MG63 (cell line): ENCODE results near the gene RANBP3. TPM values are rescaled to one million over a fixed set of nuclear protein-coding genes. Genes with fewer than 3 reads are reported as not detected.

Experiments used
- DNase-seq: peaks from one replicate; pipeline ENCODE4 v3.0.0-alpha.2; 2020
- H3K27me3 ChIP-seq: fragments of 250-450 bp; sonication (Bioruptor Pico); 2 replicates; pipeline ENCODE4 v1.5.1; 2020; ENCODE audit warnings: mild to moderate bottlenecking, moderate library complexity
- H3K36me3 ChIP-seq: fragments of 250-450 bp; sonication (Bioruptor Pico); 2 replicates; pipeline ENCODE4 v1.5.1; 2020; ENCODE audit warnings: mild to moderate bottlenecking, moderate library complexity
- H3K4me3 ChIP-seq: fragments of 250-450 bp; sonication (Bioruptor Pico); 2 replicates; pipeline ENCODE4 v1.5.1; 2020; ENCODE audit warnings: mild to moderate bottlenecking, moderate library complexity
- H3K9me3 ChIP-seq: fragments of 250-450 bp; sonication (Bioruptor Pico); 2 replicates; pipeline ENCODE4 v1.5.1; 2020; ENCODE audit warnings: mild to moderate bottlenecking, moderate library complexity
- total RNA-seq: library from RNA; depleted of rRNA; stranded (reverse); fragments of >200 nt; shearing (Covaris generic); gene quantifications from 2 replicates; pipeline ENCODE4 v1.2.3, GENCODE V29; 2014; ENCODE audit warnings: low replicate concordance

The RANBP3 gene
- total RNA-seq, 1 experiment from 2014 or later, result 43.4 TPM

- DNase-seq, result no peak
- no peaks in the 10 kb centered on the region for H3K27me3 ChIP-seq
- H3K36me3 ChIP-seq, result no peaks in the 10 kb centered on the region; the same call in none of the 2 replicates
- H3K4me3 ChIP-seq, result no peak overlapping the region
- H3K9me3 ChIP-seq, result no peaks in the 10 kb centered on the region
Observed at GRCh38 chr19:5932609-5933262, 45.2 kb downstream of the RANBP3 start.

- H3K27me3 ChIP-seq, result no peaks in the 10 kb centered on the region
- H3K4me3 ChIP-seq, result no peak overlapping the region
- DNase-seq, result no peak
- H3K9me3 ChIP-seq, result no peaks in the 10 kb centered on the region
- no peaks in the 10 kb centered on the region; the same call in none of the 2 replicates for H3K36me3 ChIP-seq
Observed at GRCh38 chr19:5932146-5932545, 45.8 kb downstream of the RANBP3 start.

DNA sequence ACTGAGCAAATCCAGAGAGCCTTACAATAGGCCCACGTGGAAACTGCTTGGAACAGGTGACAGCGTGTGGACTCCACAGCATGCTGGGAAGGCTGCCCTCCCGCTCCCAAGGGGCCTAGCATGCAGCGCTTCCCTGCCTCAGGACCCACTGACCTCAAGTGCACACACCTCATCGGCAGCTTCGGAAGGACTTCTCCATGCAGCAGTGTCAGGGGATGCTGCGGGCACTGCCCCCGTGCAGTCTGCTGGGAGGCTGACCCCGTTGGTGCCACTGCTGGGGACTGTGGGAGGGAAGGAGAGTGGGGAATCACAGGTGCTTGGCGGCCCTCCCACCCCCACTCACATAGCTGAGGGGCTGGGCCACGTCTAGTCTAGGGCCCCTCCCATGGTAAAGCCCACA lies 46.7 kb downstream of the RANBP3 start:
- no peaks in the 10 kb centered on the region; the same call in none of the 2 replicates for H3K36me3 ChIP-seq
- no peaks in the 10 kb centered on the region for H3K27me3 ChIP-seq
- no peak overlapping the region for H3K4me3 ChIP-seq
- DNase-seq, result no peak
- H3K9me3 ChIP-seq, result no peaks in the 10 kb centered on the region

DNA sequence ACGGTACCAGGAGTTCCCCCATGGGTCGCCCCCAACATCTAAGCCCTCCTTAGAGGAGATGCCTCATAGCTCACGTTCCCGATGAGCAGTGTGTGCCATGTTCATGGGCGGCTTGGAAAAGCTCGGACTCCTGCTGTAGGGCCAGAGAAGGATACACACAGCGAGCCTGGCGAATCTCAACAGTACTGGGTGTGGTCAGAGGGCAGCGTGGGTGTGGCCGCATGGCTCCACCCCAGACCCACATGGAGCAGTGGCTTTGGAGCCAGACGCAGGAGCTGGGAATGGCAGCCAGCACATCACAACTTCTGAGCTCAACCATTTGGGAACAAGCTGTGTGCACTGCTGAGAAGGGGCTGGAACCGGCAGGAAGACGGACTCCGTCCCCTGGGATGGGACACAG lies 48.3 kb downstream of the RANBP3 start:
- DNase-seq, result no peak
- H3K4me3 ChIP-seq, result no peak overlapping the region
- H3K36me3 ChIP-seq, result no peaks in the 10 kb centered on the region; the same call in none of the 2 replicates
- no peaks in the 10 kb centered on the region for H3K9me3 ChIP-seq
- no peaks in the 10 kb centered on the region for H3K27me3 ChIP-seq

GRCh38 chr19:5929179-5929578 lies 48.8 kb downstream of the RANBP3 start:
- no peak overlapping the region for H3K4me3 ChIP-seq
- H3K27me3 ChIP-seq, result no peaks in the 10 kb centered on the region
- H3K9me3 ChIP-seq, result no peaks in the 10 kb centered on the region
- H3K36me3 ChIP-seq, result no peaks in the 10 kb centered on the region; the same call in none of the 2 replicates
- DNase-seq, result no peak

DNA sequence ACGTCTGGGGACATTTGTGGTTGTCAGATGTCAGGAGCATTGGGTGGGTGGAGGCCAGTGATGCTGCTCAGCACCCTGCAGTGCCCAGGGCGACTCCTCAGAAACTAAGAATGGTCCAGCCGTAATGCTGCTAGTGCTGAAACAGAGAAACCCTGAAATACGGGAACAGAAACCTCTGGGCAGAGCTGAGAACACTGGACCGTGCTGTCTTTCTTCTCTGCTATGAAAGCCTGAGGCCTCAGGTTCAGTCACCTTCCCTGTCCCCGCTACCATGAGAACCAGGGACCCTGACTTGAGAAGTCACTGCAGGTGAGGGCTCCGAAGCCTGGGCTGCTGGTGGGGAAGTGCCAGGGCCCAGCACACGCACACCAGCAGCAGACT lies 50.5 kb downstream of the RANBP3 start:
- H3K4me3 ChIP-seq, result no peak overlapping the region
- H3K9me3 ChIP-seq, result no peaks in the 10 kb centered on the region
- H3K36me3 ChIP-seq, result no peaks in the 10 kb centered on the region; the same call in none of the 2 replicates
- no peak for DNase-seq
- no peaks in the 10 kb centered on the region for H3K27me3 ChIP-seq

GRCh38 chr19:5926641-5927440 lies 51.1 kb downstream of the RANBP3 start:
- DNase-seq, result no peak
- H3K9me3 ChIP-seq, result no peaks in the 10 kb centered on the region
- H3K36me3 ChIP-seq, result no peaks in the 10 kb centered on the region; the same call in none of the 2 replicates
- no peaks in the 10 kb centered on the region for H3K27me3 ChIP-seq
- no peak overlapping the region for H3K4me3 ChIP-seq

- DNase-seq, result no peak
- no peak overlapping the region for H3K4me3 ChIP-seq
- H3K27me3 ChIP-seq, result no peaks in the 10 kb centered on the region
- no peaks in the 10 kb centered on the region for H3K9me3 ChIP-seq
- no peaks in the 10 kb centered on the region; the same call in none of the 2 replicates for H3K36me3 ChIP-seq
Observed at GRCh38 chr19:5925830-5926427, 52.0 kb downstream of the RANBP3 start.

GRCh38 chr19:5923356-5923755 lies 54.6 kb downstream of the RANBP3 start:
- Histone ChIP-seq H3K4me3 (no peak overlapping the region), H3K9me3 (no peaks in the 10 kb centered on the region), H3K27me3 (no peaks in the 10 kb centered on the region), H3K36me3 (no peaks in the 10 kb centered on the region)
- DNase-seq, result no peak

GRCh38 chr19:5922161-5922545 lies 55.8 kb downstream of the RANBP3 start:
- DNase-seq, result no peak
- no peaks in the 10 kb centered on the region for H3K36me3 ChIP-seq
- no peak overlapping the region for H3K4me3 ChIP-seq
- no peaks in the 10 kb centered on the region for H3K9me3 ChIP-seq
- no peaks in the 10 kb centered on the region for H3K27me3 ChIP-seq

- no peak for DNase-seq
- Histone ChIP-seq H3K36me3 (no peaks in the 10 kb centered on the region), H3K4me3 (no peak overlapping the region), H3K27me3 (no peaks in the 10 kb centered on the region), H3K9me3 (no peaks in the 10 kb centered on the region)
Observed at GRCh38 chr19:5921516-5922160, 56.3 kb downstream of the RANBP3 start.

DNA sequence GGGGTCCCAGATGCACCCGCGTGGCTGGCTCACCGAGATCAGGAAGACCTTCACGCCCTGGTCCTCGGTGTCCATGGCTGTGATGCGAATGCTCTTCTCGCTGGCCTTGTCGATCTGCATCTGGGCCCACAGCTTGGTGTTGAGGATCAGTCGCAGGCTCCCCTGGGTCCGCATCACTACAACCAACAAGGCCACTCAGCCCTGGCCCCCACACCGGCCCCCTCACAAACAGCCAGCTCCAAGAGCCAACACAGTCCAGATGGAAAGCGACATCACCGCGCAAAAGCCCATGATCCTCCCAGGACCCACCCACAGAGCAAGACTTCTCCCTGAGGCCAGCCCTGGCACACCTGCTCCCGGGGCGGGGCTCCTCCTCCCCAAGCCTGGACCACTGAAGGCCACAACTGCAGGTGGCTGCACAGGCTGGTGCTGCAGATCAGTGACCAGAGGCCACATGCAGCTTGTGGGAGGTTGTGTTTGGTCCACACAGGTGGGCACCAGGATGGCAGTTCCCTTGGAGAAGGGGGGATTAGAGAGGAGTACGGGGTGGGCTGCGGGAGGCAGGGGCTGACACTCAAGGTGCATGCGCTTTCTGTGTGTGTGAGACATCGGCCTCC lies 59.4 kb downstream of the RANBP3 start:
- DNase-seq, result no peak
- Histone ChIP-seq H3K4me3 (no peak overlapping the region), H3K9me3 (no peaks in the 10 kb centered on the region), H3K36me3 (no peaks in the 10 kb centered on the region), H3K27me3 (no peaks in the 10 kb centered on the region)

GRCh38 chr19:5917431-5918107 lies 60.4 kb downstream of the RANBP3 start:
- no peaks in the 10 kb centered on the region for H3K27me3 ChIP-seq
- no peak for DNase-seq
- no peak overlapping the region for H3K4me3 ChIP-seq
- no peaks in the 10 kb centered on the region for H3K36me3 ChIP-seq
- no peaks in the 10 kb centered on the region for H3K9me3 ChIP-seq

- no peaks in the 10 kb centered on the region for H3K27me3 ChIP-seq
- DNase-seq, result no peak
- H3K36me3 ChIP-seq, result no peaks in the 10 kb centered on the region
- H3K9me3 ChIP-seq, result no peaks in the 10 kb centered on the region
- H3K4me3 ChIP-seq, result no peak overlapping the region
Observed at GRCh38 chr19:5916181-5916708, 61.7 kb downstream of the RANBP3 start.

DNA sequence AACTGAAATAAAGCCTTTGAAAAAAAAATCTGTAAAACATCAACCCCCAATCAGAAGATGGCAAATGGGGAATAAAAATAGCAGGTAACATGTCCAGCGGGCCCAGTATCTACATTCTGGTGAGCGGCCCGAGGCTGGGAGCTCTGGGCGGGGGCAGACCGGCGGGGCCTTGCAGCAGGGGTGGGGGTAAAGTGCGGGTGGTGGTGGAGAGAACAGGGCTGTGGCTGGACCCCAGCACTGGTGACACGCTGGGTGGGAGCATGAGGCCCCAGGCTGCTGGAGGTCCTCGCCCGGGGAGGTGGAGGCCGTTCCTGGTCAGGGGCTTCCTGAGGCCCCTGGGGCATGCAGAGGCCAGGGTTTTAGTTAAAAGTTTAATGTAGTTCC lies 62.2 kb downstream of the RANBP3 start:
- no peaks in the 10 kb centered on the region for H3K27me3 ChIP-seq
- no peaks in the 10 kb centered on the region for H3K9me3 ChIP-seq
- DNase-seq, result no peak
- H3K4me3 ChIP-seq, result no peak overlapping the region
- no peaks in the 10 kb centered on the region for H3K36me3 ChIP-seq
